Measurements from ENCODE around the gene PDK3. TPM values are rescaled to one million over a fixed set of nuclear protein-coding genes. Genes with fewer than 3 reads are reported as not detected.

The PDK3 gene
- polyA plus RNA-seq, 1 of the 3 experiments (the other 2 are of a cell fraction): 2.5 TPM

- no peak overlapping the region for H3K27ac ChIP-seq (ENCODE audit: low read depth in 2 of 2, low read length in 1 of 2)
- peaks cover 6% of the 10 kb centered on the region for H3F3A ChIP-seq (replicated peaks; ENCODE audit: insufficient read depth)
- no peaks in the 10 kb centered on the region for H3K27me3 ChIP-seq (ENCODE audit: insufficient read depth)
- no peak for TF ChIP-seq MXI1 (IDR thresholded peaks at IDR 0.05; ENCODE audit: low read depth, low read length)
- no peak for TF ChIP-seq NRF1 (IDR thresholded peaks at IDR 0.05; ENCODE audit: low read depth, low read length)
- TF ChIP-seq ELF1 (IDR thresholded peaks at IDR 0.05): no peak
- TF ChIP-seq PBX3 (IDR thresholded peaks at IDR 0.05): no peak
- TF ChIP-seq USF1 (IDR thresholded peaks at IDR 0.05; ENCODE audit: borderline replicate concordance, low read depth): no peak
- TF ChIP-seq IRF3 (IDR thresholded peaks at IDR 0.05; ENCODE audit: low read depth, low read length): no peak
- no peak for TF ChIP-seq GABPA (IDR thresholded peaks at IDR 0.05; ENCODE audit: low read depth)
- TF ChIP-seq ZBTB33 (IDR thresholded peaks at IDR 0.05; ENCODE audit: borderline replicate concordance, low read depth): no peak
- TF ChIP-seq USF2 (IDR thresholded peaks at IDR 0.05; ENCODE audit: borderline replicate concordance, low read depth, low read length): no peak
- no peak for TF ChIP-seq RFX5 (IDR thresholded peaks at IDR 0.05; ENCODE audit: low read length)
- TF ChIP-seq TAF1 (IDR thresholded peaks at IDR 0.05; ENCODE audit: borderline replicate concordance, low read depth, low read length): no peak
- no peak for TF ChIP-seq RAD21 (IDR thresholded peaks at IDR 0.05; ENCODE audit: low read length)
- H3K79me2 ChIP-seq (ENCODE audit: insufficient read depth): no peaks in the 10 kb centered on the region
- WGBS (ENCODE audit: low lambda C conversion rate): 44% methylated on average over 6 of the region's 6 CpGs
- H3K9ac ChIP-seq: no peak overlapping the region
- no peak overlapping the region for H2AFZ ChIP-seq (ENCODE audit: low read depth)
- CTCF ChIA-PET: interaction anchor here (1.0 kb wide), 1 partner anchor 79 kb away, joined by 3 read pairs; no protein-coding TSS in a partner anchor
- H3K4me1 ChIP-seq (ENCODE audit: control insufficient read depth in 1 of 2, insufficient read depth in 2 of 2, low read depth in 1 of 2, low read length in 1 of 2): no peaks in the 10 kb centered on the region
- H3K36me3 ChIP-seq (replicated peaks in 1 of 2; ENCODE audit: control insufficient read depth in 1 of 2, insufficient read depth in 2 of 2, low read length in 1 of 2): no peaks in the 10 kb centered on the region
- H3K4me2 ChIP-seq: no peak overlapping the region
- DNase-seq: no peak
- no peaks in the 10 kb centered on the region for H4K20me1 ChIP-seq (ENCODE audit: insufficient read depth)
- H3K4me3 ChIP-seq (ENCODE audit: low read depth in 2 of 2, low read length in 1 of 2): no peak overlapping the region
- POLR2A ChIA-PET: no interaction called here
- no peaks in the 10 kb centered on the region for H3K9me3 ChIP-seq
- no peaks in the 10 kb centered on the region for H3K9me2 ChIP-seq
Observed at GRCh38 chrX:24475480-24475879, 10.4 kb downstream of the PDK3 start.

All from SK-N-SH (cell line).